SU-DHL-6 (cell line): Measurements from ENCODE around the gene UBALD2.

Experiments
- H2AFZ ChIP-seq: fragments of 200-600 bp; sonication (generic); 2 replicates; pipeline ENCODE4 v1.6.1; 2014; ENCODE audit warnings: low read depth, mild to moderate bottlenecking, moderate library complexity, mixed read lengths, antibody characterized with exemption, low read length; ENCODE audit not compliant: severe bottlenecking
- H3F3A ChIP-seq: fragments of 200-600 bp; shearing (Covaris generic); 2 replicates; pipeline ENCODE4 v1.6.0; 2016; ENCODE audit warnings: antibody characterized with exemption, mild to moderate bottlenecking; ENCODE audit not compliant: insufficient read depth
- H3K27ac ChIP-seq: fragments of 200-600 bp; sonication (generic); 2 replicates; pipeline ENCODE4 v1.5.1; 2016; ENCODE audit warnings: low read depth, mild to moderate bottlenecking, low read length, moderate library complexity, mixed read lengths
- H3K27me3 ChIP-seq: fragments of 200-600 bp; sonication (generic), shearing (Covaris generic); 2 replicates; pipeline ENCODE4 v1.6.0; 2014; ENCODE audit warnings: mild to moderate bottlenecking, low read length
- H3K36me3 ChIP-seq: fragments of 200-600 bp; sonication (generic); 2 replicates; pipeline ENCODE4 v1.6.1; 2014; ENCODE audit warnings: mild to moderate bottlenecking, low read length, mixed read lengths
- H3K4me2 ChIP-seq: fragments of 300-600, 200-600 bp; shearing (Covaris generic), sonication (generic); 2 replicates; pipeline ENCODE4 v1.6.0; 2014; ENCODE audit warnings: low read length, low read depth, mild to moderate bottlenecking; ENCODE audit not compliant: poor library complexity, severe bottlenecking
- H3K4me3 ChIP-seq: fragments of 200-600 bp; sonication (generic); 2 replicates; pipeline ENCODE4 v1.5.1; 2014; ENCODE audit warnings: antibody characterized with exemption, low read length, mild to moderate bottlenecking, mixed read lengths; ENCODE audit not compliant: insufficient read depth, poor library complexity, severe bottlenecking
- H3K79me2 ChIP-seq: fragments of 200-600 bp; sonication (generic); 2 replicates; pipeline ENCODE4 v1.6.1; 2014; ENCODE audit warnings: mild to moderate bottlenecking, low read length, moderate library complexity; ENCODE audit not compliant: insufficient read depth
- H3K9ac ChIP-seq: fragments of 200-600 bp; sonication (generic); 2 replicates; pipeline ENCODE4 v1.7.0; 2014; ENCODE audit warnings: mild to moderate bottlenecking, low read length
- H3K9me2 ChIP-seq: fragments of 200-600 bp; sonication (generic); replicated peaks from 2 replicates; pipeline ENCODE4 v1.6.1; 2014; ENCODE audit warnings: low read length; ENCODE audit not compliant: insufficient read depth
- H3K9me3 ChIP-seq: fragments of 200-600 bp; sonication (generic); 2 replicates; pipeline ENCODE4 v1.6.1; 2014; ENCODE audit warnings: low read length, mixed read lengths; ENCODE audit not compliant: insufficient read depth
- H4K20me1 ChIP-seq: fragments of 200-600 bp; sonication (generic); 2 replicates; pipeline ENCODE4 v1.6.1; 2014; ENCODE audit warnings: low read depth, mild to moderate bottlenecking, antibody characterized with exemption, low read length, moderate library complexity, mixed read lengths
- CTCF ChIP-seq: fragments of 200-600 bp; sonication (generic); IDR thresholded peaks from one replicate; pipeline ENCODE4 v1.5.1; 2017; ENCODE audit warnings: antibody characterized with exemption, mild to moderate bottlenecking, low read length, moderate library complexity; ENCODE audit not compliant: insufficient read depth, poor library complexity, severe bottlenecking
- EZH2phosphoT487 ChIP-seq: fragments of 200-600 bp; sonication (generic), shearing (Covaris generic); conservative IDR thresholded peaks from 2 replicates; pipeline ENCODE4 v1.6.1; 2018; ENCODE audit warnings: mild to moderate bottlenecking, antibody characterized with exemption, low read length, moderate library complexity, mixed read lengths

The UBALD2 gene

DNA sequence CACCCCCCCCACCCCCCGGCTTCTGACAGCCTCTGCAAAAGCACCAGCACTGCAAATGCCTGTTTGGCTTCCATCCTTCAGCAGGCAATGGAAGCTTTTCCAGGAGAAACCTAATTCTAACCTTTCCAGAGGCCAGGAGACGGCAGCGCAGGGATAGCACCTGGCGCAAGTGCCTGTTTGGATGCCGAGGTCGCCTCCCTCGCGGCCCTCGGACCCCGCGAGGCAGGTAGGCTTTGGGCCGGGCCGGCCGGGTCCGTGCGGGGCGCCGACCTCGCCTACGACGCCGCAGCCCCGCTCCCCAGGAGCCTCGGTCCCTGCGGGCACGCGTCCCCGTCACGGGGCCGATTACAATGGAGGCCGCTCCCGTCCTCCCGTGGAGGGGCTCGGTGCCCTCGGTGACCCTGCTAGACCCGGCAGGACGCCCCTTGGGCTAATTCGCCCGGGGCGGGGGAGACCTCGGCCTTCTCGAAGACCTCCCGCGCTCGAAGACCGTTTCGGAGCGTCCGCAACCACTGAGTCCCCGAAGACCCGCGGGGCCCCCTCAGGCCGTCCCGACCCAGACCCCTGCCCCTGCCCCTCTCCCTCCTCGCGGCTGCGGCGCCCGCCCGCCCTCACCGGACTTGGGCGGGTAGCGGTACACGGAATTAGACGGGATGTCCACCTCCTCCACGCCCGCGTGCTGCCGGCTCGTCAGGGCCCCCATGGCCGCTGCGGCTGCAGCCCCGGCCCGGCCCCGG is 25.4 kb upstream of the UBALD2 start:
- no peak overlapping the region for H3K4me3 ChIP-seq
- H3K9me3 ChIP-seq, result no peaks in the 10 kb centered on the region
- H4K20me1 ChIP-seq, result no peaks in the 10 kb centered on the region
- 0 out of 2 replicates have a peak, but pooled peaks cover 3% of the 10 kb centered on the region for H3F3A ChIP-seq
- TF ChIP-seq CTCF (no peak), EZH2phosphoT487 (no peak)
- no peaks in the 10 kb centered on the region for H3K27me3 ChIP-seq
- no peaks in the 10 kb centered on the region for H3K9me2 ChIP-seq
- H2AFZ ChIP-seq, result no peak overlapping the region
- H3K27ac ChIP-seq, result no peak overlapping the region
- no peak overlapping the region for H3K9ac ChIP-seq
- H3K36me3 ChIP-seq, result no peaks in the 10 kb centered on the region
- no peaks in the 10 kb centered on the region for H3K79me2 ChIP-seq
- H3K4me2 ChIP-seq, result no peak overlapping the region

DNA sequence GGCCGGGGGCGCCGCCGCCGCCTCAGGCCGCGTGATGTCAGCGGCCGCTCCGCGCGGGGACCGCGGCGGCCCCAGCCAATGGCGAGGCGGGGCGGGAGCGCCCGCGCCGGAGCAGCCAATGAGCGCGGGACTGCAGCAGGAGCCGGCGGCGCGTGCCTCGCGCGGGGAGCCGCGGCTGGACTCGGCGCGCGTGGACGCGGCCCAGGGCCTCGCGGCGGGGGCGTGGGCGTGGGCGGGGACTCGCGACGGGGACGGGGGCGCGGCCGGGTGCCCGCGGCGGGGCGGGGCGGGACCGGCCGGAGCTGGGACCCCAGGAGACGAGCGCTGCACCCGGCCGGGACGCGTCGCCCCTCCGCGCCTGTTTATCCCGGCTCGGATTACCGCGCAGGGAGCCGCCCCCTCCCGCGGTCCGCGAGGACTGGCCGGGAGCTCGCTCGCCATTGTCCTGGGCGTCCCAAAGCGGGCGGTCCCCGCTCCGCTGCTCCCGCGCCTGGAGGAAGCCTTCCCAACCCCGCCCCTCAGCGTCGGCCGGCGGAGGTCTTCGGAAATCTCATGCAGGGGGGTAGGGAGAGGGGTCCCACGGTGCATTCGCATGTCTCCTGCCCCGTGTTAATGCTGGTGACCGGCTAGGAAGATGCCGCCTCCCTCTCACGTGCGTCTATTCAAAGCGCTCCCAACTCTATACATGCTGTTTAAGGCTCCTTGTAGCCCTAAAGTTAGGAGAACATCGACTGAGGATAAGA is 24.5 kb upstream of the UBALD2 start, which contains the start of gene RNF157:
TSS of gene RNF157 (minus strand) at position 33 of the 743 bp plus-strand sequence. CDS start 253 bp downstream, outside the sequence.
- Histone ChIP-seq H3K9me2 (no peaks in the 10 kb centered on the region), H4K20me1 (no peaks in the 10 kb centered on the region), H3K4me3 (no peak within 1 kb of the TSS), H3K4me2 (no peak within 1 kb of the TSS), H3K27ac (no peak within 1 kb of the TSS), H3K9me3 (no peaks in the 10 kb centered on the region), H3F3A (0 out of 2 replicates have a peak, but pooled peaks cover 3% of the 10 kb centered on the region), H3K27me3 (no peaks in the 10 kb centered on the region), H2AFZ (no peak within 1 kb of the TSS), H3K9ac (no peak within 1 kb of the TSS), H3K36me3 (no peaks in the 10 kb centered on the region), H3K79me2 (no peaks in the 10 kb centered on the region)
- TF ChIP-seq CTCF, result no peak
- TF ChIP-seq EZH2phosphoT487, result no peak

- Histone ChIP-seq H3K4me2 (no peak overlapping the region), H3K36me3 (no peaks in the 10 kb centered on the region), H3K4me3 (no peak overlapping the region), H2AFZ (no peak overlapping the region), H3F3A (0 out of 2 replicates have a peak, but pooled peaks cover 3% of the 10 kb centered on the region), H3K9me3 (no peaks in the 10 kb centered on the region), H3K27me3 (no peaks in the 10 kb centered on the region), H3K79me2 (no peaks in the 10 kb centered on the region), H3K27ac (no peak overlapping the region), H4K20me1 (no peaks in the 10 kb centered on the region), H3K9ac (no peak overlapping the region), H3K9me2 (no peaks in the 10 kb centered on the region)
- TF ChIP-seq EZH2phosphoT487, result no peak
- TF ChIP-seq CTCF, result no peak
Observed at GRCh38 chr17:76241204-76241538, 24.0 kb upstream of the UBALD2 start.
